Measurements from ENCODE around the gene GCNT4.
A peak's percentile ranks its signal among the peaks of the same experiment; 100 is the strongest.

The GCNT4 gene

DNA sequence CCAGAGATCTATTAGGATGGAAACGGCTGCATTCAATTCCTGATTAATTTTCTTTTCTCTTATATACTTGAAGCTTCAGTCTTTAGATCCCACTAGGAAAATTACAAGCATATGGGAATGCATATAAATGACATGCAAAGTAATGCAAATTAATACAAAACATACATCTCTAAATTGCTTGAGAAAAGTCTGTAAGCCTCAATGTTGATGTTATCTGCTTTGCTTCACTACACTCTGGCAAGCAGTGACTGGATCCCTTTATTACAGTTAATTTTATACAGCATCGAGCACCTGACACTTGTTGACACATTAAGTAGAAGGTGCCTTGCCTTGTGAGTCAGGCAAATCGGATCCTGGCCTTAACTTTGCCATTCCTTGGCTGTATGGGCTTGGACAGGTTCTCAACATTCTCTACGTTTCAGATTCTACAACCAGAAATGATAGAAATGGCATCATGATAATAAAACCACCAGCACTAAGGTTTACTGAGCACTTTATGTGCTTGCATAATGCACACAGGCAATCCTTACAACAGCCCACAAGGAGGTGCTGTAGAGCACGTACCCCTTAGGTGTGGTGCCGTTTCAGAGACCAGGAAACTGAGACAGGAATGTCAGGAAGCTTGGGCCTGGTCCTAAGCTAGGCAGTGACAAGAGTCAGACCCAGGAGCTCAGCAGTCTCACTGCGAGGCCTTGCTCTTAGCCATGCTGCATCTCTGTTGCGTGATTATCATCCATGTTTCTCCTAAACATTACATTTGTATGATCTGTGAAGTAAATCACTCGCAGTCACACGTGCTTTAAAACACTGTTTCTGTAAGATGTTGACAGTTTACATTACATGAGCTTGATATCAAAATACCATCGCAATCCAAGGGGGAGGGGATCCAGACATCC lies 2.7 kb downstream of the GCNT4 start:
- peak; percentile 39 for DNase-seq

DNA sequence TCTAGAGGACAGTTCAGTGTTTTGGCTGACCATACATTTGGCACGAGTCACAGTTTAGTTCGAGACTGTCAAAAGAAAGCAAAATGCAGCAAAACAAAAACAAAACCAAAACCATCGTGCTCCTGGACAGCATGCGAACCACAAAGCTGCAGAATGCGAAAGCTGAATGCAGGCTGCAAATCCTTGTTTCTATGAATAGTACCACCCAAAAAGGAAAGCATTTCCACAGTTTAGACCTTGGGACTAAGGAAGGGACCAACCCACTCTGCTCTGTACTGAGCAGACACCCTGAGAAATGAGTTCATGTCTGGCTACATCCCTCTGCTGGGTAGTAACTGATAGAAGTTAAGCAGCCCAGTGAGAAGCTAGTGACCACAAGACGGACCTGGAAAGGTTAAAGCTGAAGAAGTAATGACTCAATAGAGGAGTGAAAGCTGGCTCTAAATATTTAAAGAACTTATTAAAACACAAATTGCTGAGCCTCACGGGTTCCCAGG lies 3.9 kb downstream of the GCNT4 start:
- peak; percentile 54 for DNase-seq

DNA sequence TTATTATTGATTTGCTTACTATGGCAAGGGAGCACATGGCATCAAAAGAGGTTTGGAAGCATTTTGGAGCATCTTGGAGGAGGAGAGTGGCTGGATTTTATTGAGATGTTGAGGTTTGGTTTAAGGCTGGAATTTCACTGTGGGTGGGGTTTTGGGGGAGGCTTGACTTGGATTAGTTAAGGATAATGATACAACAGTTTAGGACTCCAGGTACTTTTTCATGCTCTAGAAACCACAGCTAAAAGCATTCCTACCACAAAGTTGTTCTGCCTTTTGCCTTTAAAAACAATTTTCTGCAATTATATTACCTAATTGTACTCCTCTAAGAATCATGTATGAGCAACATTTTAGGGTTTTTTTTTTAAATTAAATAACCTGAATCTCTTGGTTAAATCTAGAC lies 5.0 kb downstream of the GCNT4 start:
- DNase-seq, result peak; percentile 34

DNA sequence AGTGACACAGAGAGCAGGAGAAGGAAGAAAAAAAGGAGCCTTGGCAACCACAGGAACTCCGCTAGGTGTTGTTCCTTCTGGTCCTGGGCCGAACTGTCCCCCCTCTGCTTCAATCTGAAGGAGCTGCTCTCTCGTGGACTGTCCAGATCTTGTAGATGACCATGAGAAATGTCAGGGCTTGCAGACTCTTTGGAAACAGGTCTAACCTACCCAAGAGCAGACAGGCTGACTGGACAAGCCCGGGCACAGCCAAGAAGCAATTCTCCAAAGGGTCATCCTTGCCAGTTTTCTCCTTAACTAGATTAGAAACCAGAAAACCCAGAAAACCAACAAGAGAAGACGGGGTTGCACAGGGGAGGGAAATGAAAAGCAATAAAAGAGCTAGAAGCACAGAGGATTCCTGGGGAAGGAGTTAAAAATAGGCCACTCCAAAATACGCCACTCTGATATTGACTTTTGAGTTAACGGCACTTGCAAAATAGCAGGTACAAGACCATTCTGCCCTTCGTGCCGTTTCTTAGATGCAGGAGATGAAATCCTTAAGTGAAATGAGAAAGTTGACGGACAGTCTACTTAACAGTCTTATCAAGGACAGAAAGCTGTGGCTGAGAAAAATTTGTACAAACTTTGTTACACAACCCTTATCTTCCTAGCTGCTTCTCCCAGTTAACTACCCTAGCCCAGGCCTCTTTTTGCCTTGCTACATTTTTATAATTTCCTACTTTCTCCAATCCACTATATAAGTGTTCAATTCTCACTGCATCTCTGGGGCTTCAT lies 5.8 kb downstream of the GCNT4 start:
- DNase-seq, result no peak

DNA sequence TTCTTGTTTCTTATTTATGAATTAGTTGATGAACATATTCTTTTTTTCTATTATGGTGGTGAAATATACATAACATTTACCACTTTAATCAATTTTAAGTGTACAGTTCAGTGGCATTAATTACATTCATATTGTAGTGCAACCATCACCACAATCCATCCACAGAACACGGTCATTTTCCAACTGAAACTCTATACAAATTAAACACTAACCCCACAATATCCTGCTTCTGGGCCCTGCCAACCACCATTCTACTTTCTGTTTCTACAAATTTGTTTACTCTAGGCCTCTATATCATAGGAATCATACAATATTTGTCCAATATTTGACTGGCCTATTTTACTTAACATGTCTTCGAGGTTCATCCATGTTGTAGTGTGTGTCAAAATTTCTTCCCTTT lies 7.3 kb downstream of the GCNT4 start:
- DNase-seq, result no peak

DNA sequence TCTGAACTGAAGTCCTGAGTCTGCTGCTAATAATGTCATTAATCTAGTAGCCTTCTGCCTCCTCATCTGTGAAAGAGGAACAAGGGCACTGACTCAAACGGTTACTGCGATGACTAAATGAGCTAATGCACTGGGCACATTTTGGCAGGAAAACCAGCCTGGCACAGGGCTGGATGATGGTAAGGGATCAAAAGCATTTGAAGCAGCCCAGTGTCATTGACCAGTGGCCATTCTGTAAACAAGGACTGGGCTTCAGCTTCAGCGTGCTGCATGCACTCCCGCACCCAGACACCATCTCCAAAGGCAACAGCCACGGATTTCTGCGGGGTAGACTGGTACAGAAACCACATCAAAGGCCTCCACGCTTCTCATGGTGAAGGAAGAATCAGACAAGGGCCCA lies 8.0 kb downstream of the GCNT4 start:
- DNase-seq, result no peak

DNA sequence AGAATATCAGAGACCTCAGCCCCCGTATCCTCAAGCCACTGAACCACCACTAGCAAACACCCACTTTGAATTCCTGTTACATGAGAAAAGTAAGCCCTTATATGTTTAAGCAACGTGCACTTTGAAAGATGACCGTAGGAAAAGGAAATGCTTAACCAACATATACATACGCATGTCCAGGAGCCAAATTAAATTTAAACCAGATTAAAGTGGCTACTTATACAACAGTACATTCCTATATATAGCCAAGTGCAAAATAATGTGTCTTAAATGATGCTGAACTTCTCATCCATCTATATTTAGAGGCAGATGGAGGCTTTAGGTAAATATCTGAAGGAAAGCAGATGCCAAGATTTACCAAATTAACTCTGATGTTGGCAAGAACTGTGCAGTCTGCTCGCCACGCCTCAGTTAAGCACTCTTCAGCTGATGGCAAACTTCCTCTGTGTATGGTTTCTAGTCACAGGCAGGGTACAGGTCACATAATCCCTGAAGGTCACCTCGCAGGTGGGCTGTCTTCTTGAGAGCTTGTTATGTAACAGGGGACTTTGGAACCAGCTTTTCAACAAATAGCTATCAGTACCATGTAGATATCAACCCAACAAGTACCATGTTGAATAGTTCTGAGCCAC lies 8.6 kb downstream of the GCNT4 start:
- no peak for DNase-seq

DNA sequence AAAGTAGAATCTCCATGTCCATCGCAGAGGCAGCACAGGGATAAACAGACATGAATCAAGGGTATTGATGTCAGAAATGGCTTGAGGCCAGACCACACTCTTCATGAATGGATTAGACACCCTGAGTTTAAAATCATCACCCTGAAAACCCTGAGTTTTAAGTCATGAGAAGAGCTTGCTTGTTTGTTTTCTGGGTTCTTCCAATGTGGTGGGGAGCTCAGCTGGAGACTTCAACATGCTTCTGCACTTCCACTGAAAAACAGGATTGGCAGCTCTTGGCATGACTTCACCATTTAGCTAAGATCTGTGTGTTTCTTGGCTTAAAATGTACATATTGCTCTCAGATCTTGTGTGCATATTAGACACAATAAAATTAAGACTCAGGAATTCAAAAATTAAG lies 9.8 kb downstream of the GCNT4 start:
- no peak for DNase-seq

DNA sequence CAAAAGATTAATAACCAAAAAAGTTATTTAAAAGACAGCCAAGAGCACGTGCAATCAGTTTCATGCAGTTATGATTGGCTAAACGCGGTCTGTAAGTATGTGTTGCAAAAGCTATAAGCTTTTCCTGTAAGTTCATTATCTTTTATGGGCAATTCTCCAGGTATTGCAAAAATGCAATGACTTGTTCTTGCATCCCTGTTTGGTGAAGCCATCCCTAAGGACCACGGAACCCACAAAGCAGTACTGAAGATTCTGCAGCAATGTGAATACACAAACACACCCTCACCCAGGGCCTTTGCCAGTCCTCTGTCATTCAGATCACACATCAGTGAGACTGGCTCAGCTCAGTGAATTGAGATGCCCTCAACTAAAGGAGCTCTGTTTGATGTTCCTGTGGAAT lies 11.4 kb downstream of the GCNT4 start:
- no peak for DNase-seq

DNA sequence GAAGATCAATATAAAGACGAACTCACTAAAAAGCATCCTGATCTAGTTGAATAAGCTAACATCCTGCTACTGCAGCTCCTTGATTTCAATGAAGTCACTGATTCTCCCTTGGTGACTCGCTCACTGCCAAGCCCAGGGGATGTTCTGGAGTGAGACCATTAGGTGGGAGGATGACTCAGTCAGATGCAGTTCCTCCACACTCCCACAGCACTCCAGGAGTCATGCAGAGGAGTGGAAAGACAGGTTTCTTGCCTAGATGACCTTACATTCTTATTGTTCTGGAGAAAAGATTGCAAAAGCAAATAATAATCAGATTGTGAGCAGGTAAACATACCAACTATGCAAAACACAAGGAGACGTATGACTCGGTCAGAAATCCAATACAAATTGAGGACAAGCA lies 15.3 kb downstream of the GCNT4 start:
- DNase-seq, result peak; percentile 91

DNA sequence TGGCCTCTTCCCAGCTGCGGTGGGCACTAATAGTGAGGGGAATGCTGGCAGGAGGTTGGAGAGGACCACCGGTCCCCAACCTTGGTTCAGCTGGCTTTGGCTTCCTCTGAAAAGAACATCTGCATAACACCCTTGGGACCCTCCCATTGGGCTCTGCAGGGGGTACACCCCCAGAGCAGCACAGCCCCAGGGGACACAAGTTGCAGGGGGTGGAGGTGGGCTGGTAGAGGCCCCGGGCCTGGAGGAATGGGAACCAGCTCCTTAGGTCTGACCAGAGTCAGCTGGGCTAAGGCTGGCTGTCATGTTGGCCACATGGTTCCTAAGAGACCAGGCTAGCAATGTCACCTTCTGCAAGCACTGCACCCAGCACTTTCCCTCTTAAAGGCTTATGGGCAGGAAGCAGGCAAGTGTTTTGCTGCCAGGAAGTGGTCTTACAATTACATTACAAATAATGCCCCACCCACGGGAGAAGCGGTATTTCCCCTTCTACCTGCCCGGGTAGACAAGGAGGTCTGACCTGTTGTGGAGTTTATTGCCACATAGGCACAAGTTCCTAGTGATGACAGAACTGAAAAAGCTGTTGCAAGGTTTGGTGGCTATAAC lies 18.1 kb downstream of the GCNT4 start:
- no peak for DNase-seq

DNA sequence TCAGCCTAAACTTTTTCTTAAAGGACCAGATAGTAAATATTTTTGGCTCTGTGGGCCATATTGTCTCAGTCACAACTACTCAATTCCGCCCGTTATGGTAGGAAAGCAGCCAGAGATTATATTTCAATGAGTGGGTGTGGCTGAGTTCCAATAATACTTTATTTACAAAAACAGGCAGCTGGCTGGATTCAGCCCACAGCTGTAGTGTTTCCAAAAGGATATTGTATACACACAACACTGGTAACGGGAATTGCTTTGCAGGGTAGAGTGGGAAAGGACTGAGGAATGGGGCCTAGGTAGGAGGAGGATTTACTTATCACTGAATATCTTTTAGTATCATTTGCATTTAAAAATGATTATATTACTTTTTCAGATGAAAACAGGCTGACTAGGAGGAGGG lies 21.0 kb downstream of the GCNT4 start:
- no peak for DNase-seq

DNA sequence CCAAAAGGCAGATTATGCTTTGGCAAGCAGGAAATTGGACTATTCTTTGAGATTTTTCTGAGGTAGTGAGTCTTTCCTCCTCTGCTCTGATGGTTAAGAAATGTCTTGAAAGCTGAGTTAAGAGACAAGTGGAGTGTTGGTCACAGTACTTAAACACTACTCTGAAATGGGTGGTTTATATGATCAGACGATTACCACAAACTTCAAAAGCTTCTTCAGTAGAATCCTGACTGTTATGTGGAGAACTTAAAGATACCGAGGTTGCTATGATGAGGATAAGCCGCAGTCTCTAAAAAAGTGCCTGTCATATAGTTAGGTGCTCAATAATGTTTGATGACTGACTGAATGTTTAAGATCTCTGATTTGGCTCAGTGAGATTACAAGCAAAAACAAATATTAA lies 24.3 kb downstream of the GCNT4 start:
- no peak for DNase-seq

DNA sequence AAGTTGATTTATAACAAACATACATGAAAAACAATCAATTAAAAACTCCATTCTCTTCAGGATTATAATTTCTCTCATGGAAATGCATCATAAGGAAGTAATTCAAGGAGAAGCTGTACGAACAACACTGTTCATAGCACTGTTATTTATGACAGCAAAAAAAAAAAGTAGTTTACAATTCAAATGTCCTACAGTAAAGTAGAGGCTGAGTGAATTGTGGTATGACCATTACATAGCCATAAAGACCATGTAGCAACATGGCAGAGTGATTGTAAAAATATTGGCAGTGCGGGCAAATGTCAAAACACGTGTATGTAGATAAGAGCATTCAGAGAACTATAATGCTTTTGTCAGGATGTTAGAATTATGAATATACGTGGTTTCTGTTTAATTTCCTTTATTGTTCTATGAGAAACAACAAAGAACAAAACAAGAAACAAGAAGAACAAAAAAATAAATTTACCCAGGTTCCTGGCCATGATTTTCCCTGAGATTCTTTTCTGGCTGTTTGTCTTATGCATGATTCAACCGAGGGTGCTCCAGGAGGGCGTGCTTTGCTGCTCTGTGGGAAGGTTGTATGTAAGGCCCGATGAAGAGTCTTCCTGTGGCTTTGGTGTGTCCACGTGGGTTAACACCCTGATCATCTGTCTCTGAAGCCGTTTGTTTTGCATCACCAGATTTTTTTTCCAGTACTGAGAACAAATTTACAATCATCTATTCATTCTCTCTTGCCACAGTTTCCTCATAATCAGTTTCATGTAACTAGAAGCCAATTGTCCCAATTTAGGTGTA lies 28.8 kb downstream of the GCNT4 start:
- DNase-seq, result no peak

DNA sequence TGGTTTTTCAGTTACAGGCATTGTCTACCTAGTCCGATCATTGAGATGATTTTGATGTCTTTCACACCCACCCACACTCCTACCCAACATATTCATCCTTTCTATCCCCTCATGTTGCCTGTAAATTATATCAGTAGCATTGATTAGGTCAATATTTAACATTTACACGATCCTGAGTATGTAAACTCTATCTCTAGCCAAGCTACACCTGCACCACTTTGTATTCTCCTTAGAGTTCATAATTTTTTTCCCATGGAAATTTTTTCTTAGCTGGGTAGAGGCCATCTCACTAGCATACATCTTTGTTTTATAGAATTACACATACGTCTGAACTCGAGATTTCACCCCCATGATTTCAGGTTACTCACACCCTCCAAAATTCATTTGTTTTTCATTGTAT lies 30.6 kb downstream of the GCNT4 start:
- DNase-seq, result no peak

DNA sequence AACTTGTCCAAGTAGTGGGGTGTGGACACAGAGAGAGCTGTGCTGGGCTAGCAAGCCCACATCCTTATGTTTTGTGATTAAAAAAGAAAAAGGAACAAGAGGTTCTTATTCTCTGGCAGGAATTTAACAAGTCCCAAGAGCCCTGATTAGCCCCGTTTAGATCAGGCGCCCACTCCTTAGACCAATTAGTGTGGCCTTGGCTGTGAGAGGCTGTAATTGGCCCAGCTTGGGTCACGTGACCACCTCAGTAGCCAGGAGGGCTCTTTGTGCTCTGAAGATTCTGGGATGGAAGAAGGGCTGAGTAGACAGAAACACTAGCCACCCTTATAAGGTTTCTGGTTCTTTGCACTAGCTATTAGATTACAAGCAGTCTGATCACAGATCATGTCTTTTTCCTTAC lies 31.1 kb downstream of the GCNT4 start:
- DNase-seq, result no peak

DNA sequence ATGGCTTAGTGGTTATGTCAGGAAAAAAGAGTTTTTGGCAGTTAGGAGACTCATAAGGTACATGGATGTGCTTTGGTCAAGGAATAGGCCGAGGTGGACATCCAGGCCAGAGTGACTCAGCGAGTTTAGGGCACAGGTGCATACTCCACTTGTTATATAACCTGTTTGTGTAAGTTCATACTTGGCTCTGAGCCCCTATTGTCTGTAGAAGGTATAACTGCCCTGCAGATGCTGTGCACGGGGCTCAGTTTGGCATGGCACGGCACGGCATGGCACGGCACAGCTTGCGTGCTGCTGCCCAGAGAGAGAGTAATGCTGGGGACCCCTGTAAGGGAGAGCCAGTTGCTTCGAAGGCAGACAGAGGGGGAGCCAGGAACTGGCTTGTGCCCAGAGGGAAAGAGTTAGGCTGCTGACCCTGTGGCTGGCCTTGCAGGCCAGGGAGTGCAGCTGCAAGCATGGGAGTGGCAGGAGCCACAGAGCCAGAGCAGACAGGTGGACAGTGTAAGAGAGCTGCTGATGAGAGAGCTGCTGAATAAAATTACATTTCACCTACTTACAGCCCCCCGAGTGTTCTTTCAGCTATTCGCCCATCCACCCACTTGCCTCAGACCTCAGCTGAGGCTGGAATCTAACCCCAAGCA lies 32.2 kb downstream of the GCNT4 start:
- DNase-seq, result no peak

DNA sequence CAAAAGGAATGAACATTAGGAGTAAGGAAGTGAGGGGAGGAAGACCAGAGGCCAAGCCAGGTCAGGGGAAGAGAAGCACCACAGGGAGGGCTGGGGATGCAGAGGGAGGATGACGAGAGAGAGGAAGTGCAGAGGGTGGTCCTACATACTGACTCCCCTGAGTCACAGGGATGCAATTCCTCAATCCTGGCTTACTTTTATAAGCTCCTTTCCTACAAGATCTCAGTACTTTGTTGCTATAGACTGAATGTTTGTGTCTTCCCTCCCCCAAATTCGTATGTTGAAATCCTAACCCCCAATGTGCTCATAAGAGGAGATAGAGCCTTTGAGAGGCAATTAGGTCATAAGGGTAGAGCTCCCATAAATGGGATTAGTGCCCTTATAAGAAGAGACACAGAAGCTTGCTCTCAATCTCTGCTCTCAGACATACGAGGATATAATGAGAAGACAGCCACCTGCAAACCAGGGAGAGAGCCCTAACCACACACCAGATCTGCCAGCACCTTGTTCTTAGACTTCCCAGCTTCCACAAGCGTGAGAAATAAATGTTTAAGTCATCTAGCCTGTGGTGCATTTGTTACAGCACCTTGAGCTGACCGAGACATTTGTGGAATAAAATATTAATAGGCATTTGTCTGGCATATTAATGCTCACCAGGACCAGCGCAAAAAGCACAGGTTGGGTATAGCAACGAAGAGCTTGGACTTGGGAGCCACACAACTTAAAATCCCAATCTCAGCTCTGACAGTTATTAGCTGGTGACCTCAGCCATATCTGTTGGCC lies 33.4 kb downstream of the GCNT4 start:
- no peak for DNase-seq

DNA sequence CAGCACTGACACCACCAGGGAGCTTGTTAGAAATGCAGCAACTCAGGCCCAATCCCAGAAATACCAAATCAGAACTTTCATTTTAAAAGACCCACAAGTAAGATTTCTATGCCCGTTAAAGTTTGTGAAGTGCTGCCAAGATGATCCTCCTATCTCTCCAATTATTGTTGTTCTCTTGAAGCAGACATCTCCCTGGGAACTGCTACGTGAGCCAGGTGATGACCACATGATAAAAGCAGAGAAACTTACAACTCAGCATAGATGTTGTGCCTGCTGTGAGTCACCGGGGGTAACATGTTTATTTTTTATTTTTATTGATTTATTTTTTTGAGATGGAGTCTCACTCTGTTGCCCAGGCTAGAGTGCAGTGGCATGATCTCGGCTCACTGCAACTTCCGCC lies 34.4 kb downstream of the GCNT4 start:
- DNase-seq, result no peak

DNA sequence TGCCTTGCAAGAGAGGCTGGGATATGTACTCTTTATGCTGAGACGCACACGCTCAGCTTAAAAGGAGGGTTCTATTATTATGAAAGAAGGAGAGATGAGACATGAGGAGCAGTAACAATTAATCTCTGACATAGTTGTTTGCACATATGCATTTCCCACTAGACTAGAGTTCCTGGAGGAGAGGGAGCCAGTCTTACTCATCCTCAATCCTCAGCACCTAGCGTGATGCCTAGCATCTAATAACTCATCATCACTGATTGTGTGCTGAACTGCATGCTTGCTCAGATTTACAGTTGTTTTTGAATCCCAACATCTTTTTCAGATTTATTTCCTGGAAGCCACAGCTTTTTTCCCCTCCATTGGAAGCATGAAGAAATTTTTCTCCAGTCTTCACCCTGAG lies 35.5 kb downstream of the GCNT4 start:
- DNase-seq, result no peak

DNA sequence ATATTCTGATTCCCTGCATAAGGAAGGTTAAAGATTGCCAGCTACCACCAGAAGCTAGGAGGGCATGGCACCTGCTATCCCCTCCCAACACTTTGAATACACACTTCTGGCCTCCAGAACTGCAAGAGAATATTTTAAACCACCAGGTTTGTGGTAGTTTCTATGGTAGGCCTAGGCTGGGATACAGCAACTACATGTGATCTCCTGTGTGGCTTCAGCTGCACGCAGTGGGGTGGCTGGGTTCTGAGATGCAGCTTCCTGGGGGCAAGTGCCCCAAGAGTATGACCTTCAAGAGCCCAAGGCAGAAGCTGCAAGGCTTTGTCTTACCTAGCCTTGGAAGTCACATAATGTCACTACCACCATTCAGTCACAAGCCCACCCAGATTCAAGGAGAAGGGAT lies 39.6 kb downstream of the GCNT4 start:
- DNase-seq, result no peak

Measured in kidney glomerular epithelial cell (primary cell).